ENCODE results near the gene HES6.
"Not testable (repeated sequence)": the region's sequence is repeated elsewhere in the genome, so short reads cannot be mapped to it uniquely, and the experiment has no call there.

The HES6 gene

GRCh38 chr2:238272156-238272555, 32.3 kb upstream of the HES6 start:
- DNase-seq = no peak

GRCh38 chr2:238271686-238272085, 31.8 kb upstream of the HES6 start:
- DNase-seq = not testable (repeated sequence)

- DNase-seq = no peak
These were observed 31.3 kb upstream of the HES6 start for GRCh38 chr2:238271061-238271554.

DNA sequence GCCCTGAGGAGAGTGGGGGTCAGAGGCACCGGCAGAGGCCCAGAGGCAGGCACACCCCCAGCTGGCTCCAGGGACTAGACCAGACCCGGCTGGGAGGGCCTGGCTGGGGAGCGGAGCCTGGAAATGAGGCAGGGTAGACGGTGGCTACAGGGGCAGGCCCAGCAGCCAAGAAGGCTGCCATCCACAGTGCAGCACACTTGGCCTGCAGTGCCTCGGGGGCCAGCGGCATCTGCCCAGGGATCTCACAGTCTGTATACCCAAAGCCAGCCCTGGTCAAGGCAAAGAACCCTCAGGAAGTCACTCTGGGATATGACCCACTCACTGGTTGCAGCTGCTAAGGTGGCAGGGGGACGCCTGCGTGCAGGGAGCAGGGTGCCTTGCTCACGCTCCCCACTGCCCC, 30.8 kb upstream of the HES6 start:
- no peak for DNase-seq

DNA sequence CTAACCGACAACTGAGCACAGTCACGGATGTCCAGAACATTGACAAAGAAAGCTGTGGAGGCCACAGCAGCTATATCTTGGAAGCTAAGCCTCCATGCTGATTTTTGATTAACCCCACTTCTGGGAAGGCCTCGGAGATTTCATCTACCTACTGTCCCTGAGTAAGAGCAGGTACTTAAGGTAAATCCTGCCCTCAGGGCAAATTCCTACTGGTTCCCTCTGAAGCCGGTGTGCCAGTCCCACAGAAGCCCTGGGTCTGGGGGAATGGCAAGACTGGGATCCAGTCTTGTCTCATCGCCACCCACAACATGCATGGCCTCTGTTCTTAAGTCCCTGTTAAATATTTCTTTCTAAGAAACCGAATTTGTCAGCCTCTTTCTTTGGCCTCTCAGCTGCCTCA, 29.9 kb upstream of the HES6 start:
- DNase-seq = no peak

- DNase-seq = no peak
These were observed 28.2 kb upstream of the HES6 start for GRCh38 chr2:238267884-238268680.

DNA sequence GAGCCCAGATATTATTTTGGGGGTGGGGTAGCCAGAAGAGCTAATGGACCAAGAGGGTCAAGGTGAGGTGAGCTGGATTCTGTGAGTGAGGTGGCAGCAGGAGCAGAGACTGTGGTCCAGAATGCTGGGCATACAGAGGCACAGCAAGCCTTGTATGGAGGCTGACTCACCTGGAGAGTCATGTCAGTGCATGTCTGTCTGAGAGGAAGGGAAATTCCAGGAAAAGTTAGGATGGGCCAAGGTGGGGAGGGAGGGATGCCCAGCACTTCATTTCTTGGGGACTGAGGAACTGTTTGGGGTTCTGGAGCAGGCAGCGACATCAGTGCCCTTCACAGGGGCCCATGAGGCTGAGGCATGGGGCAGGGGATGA, 27.5 kb upstream of the HES6 start:
- no peak for DNase-seq

GRCh38 chr2:238265605-238266004, 25.8 kb upstream of the HES6 start:
- no peak for DNase-seq

DNA sequence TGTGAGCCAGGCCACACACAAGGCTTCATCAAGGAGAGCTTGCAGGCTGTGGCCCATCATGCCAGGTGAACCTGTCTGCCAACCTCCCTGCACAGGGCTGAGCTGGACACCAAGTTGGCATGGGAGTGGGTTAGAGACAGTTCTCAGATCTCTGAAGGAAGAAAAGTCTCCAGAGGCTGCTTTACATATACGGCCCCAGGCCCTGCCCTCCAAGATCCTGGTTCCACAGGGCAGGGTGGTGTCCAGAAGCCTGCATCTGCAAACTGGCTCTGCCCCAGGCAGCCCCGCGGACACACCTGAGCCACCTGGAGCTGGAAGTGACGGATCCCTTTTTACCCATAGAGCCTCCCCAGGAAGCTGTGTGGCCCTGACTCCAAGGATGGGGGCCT, 24.2 kb upstream of the HES6 start:
- DNase-seq = no peak

- DNase-seq = no peak
These were observed 23.6 kb upstream of the HES6 start for GRCh38 chr2:238263204-238264071.

DNA sequence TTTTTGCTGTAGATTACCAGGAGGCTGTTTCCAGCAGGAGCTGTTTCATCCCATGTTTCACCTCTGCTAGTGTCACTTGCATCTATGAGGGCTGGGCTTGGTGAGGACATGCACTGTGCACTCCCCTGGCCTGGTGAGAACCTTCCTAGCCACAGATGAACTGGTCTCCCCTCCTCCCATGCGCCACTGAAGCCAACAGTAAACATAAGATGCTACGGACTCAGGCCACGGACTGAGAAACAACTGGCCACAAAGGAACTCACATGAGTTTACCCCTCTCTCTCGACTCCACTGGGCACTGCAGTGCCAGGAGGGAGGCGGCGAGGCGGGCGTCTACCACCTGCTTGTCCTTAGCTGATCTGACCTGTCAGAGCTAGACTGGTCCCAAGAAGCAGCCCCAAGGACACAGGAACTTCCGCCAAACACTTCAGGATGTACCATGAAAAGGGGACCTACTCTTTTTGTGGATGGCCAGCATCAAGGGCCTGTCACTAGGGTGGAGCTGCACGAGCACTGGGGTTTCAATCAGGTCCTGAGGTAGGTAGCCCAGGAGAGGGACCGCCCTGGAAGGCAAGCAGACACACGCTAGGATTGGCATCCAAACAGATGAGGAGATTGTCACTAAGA, 22.8 kb upstream of the HES6 start:
- DNase-seq = no peak

DNA sequence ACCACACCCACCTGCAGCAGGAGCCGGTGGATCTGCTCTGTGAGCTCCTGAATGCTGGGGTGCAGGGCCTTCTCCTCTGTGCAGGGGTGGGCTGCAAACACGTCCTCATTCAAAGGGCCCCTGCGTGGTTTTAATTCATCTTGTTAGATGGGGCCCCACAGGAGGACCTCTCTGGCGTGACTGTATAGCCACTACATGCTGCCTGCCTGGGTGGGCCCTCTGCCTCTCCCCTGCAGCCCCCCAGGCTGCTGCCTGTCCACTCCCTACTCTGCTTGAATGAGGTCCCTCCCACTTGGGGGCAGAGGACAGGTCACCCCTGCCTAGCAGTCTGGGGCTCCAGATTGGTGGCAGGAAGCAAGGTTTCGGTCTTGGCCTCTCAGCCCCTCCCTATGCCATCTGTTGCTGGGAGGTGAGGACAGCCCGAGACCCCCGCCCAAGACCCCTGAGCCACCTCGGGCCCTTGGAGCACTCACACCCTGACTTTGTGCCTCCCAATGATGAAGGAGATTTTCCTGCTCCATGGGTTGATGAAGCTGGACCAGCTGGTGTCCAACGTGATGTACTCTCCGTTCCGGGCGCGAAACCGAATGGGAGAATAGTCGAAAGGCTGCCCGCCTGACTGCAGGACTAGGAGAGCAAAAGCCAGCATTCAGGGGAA, 22.0 kb upstream of the HES6 start:
- DNase-seq = no peak

GRCh38 chr2:238260883-238261282, 21.0 kb upstream of the HES6 start:
- no peak for DNase-seq

DNA sequence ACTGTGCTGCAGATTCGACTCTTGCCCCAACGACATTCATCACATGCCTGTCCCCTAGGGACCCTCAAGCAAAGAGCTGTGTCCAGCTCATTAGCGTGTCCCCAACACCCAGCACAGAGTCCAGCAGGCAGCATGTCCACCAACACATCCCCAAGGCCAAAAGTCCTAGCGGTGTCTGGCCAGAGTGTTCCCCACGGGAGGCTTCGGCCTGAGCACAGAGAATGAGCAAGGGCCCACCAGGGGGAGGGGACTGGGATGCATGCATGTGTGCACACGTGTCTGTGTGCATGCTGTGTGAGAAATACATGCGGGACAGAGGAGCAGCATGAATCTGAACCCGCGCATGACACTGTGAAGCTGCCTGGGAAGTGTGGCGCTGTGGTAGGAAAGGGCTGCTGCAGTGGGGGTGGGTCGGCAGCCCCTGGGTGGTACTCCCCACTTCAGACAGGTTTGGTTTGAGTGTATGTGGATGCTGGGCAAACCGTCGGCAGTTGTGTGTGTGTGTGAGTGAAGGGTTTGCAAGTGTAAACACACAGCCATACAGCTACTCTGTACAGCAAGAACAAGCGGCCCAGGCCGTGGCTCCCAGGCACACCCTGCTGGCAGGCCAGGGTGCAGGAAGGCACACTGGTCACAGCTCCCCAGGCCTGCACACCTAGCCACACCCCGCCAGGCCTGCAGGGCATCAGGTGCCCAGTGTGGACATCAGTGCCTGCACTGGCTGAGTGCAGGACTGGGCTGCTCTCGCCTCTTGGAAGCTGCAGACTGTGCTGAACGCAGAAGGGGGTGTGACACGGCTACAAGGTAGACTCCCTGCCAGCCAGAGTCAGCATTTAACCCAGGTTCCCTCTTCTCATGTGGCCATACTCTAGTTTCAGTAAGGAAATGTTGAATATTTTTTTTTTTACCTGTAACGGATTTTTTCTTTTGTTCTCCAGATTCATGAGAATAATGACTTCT, 19.5 kb upstream of the HES6 start:
- DNase-seq = no peak

GRCh38 chr2:238257786-238258700, 18.2 kb upstream of the HES6 start:
- DNase-seq = no peak

GRCh38 chr2:238256594-238257104, 16.8 kb upstream of the HES6 start:
- DNase-seq = no peak

DNA sequence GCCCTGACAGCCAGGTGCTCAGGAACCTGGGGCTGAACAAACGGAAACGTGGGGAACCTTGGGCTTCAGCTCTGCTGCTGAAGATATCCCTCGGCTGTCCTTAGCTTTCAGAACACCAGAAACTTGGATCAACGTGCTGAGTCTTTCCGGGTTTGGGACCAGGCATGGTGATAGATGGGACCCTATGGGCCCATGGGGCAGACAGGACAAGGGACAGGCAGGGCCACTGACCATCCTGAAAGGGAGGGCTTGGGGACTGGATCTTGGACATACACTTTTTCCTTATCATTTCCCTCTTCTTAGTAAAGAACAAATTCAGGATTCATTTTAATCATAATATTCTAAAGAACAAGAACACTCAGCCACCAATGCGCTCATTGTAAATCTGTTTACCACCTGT, 16.3 kb upstream of the HES6 start:
- DNase-seq = no peak

GRCh38 chr2:238255636-238256035, 15.8 kb upstream of the HES6 start:
- DNase-seq = no peak

DNA sequence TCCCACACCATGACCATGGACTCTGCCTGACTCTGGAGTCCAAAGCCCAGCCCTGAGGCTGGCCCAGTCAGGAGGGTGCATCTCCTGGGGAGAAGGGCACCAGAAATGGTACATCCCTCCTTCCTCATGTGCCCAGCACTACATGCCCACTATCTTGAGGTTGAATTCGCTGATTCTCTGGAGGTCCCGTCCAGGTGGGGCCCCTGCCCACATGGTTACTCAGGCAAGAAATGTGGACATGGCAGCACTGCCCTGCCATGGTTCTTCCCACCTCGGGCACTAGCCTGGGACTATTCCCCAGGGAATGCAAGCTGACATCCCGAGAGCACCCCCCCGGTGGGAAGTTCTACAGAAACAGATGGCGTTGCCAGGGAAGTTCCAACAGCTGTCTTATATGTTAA, 15.3 kb upstream of the HES6 start:
- no peak for DNase-seq

DNA sequence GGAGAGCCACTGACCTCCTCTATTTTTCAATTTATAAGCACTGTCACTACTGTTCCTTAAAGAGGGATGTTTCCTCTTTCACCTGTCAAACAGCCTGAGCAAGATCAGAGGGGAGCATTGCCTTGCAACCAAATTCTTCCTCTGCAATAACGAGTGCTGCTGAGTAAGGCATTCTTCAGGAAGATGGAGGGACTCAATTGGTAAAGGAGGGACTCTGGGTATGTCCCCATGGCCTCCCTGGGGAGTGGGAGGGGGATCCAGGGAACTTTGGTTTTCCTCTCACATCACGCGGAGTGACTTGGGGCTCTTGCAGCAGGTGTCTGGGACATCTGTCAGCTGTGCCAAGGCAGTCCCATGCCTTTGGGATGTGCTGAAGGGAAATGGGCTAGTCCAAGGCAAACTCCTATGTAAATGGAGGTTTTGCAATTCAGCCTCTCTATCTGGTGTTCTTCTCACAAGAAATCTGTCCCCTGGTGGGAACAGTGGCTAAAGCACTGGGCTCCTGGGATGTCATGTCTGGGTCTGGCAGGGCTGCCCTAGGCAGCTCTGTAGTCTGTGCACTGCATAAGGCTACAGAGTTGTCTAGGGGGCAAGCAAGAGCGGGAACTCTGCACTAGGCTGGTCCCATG, 14.4 kb upstream of the HES6 start:
- no peak for DNase-seq
